SK-N-SH (cell line): ENCODE results near the gene UCP2.

Experiments used
- CTCF ChIP-seq: fragments of 200-600 bp; sonication (generic); IDR thresholded peaks from 2 replicates; pipeline ENCODE4 v1.6.1; 2017; ENCODE audit warnings: antibody characterized with exemption, mild to moderate bottlenecking, moderate library complexity
- ELF1 ChIP-seq: IDR thresholded peaks from 2 replicates; pipeline ENCODE4 v1.4.0; 2012
- JUND ChIP-seq: IDR thresholded peaks from 2 replicates; pipeline ENCODE4 v1.4.0; 2012
- POLR2AphosphoS5 ChIP-seq: IDR thresholded peaks from 2 replicates; pipeline ENCODE4 v1.6.1; 2012; ENCODE audit warnings: low read depth, low read length
- RAD21 ChIP-seq: IDR thresholded peaks from 2 replicates; pipeline ENCODE4 v1.6.1; 2012; ENCODE audit warnings: mild to moderate bottlenecking, low read length
- REST ChIP-seq: IDR thresholded peaks from 2 replicates; pipeline ENCODE4 v1.6.1; 2012; ENCODE audit warnings: mild to moderate bottlenecking, low read depth, low read length, moderate library complexity
- RFX5 ChIP-seq: IDR thresholded peaks from 2 replicates; pipeline ENCODE4 v1.6.1; 2012; ENCODE audit warnings: mild to moderate bottlenecking, improper control_type of control experiment, low read length
- SIN3A ChIP-seq: IDR thresholded peaks from 2 replicates; pipeline ENCODE4 v1.6.1; 2012; ENCODE audit warnings: low read depth, mild to moderate bottlenecking, low read length, moderate library complexity, borderline replicate concordance
- TAF1 ChIP-seq: IDR thresholded peaks from 2 replicates; pipeline ENCODE4 v1.6.1; 2012; ENCODE audit warnings: low read depth, mild to moderate bottlenecking, low read length, moderate library complexity, borderline replicate concordance
- USF1 ChIP-seq: IDR thresholded peaks from 2 replicates; pipeline ENCODE4 v1.4.0; 2012; ENCODE audit warnings: low read depth, borderline replicate concordance

- TF ChIP-seq RAD21, result no peak
- no peak for TF ChIP-seq CTCF
- TF ChIP-seq RFX5, result no peak
- TF ChIP-seq POLR2AphosphoS5, result no peak
- no peak for TF ChIP-seq USF1
- TF ChIP-seq SIN3A, result no peak
- no peak for TF ChIP-seq JUND
- no peak for TF ChIP-seq TAF1
- TF ChIP-seq REST, result no peak
- TF ChIP-seq ELF1, result no peak
Measured at GRCh38 chr11:74014880-74015279, 32.2 kb upstream of the UCP2 start.
